Stimulated activated CD4-positive, alpha-beta T cell treated with anti-CD3 and anti-CD28 coated beads, TNF-alpha, amount 100 ng/mL, for 4 hours (primary cell): ENCODE data around the gene ITSN1.

Experiments
- DNase-seq, 3 experiments: peaks; one replicate each; pipeline ENCODE4 v3.0.0-alpha.2; 2020; ENCODE audit warnings: low read depth in 3 of 3

ITSN1 gene

GRCh38 chr21:33811167-33812010, 169.1 kb downstream of the ITSN1 start:
- no peak for DNase-seq

- no peak for DNase-seq
These were observed 171.6 kb downstream of the ITSN1 start for GRCh38 chr21:33813832-33814365.

- DNase-seq: no peak
These were observed 172.9 kb downstream of the ITSN1 start for GRCh38 chr21:33815143-33815707.

- DNase-seq: no peak
These were observed 173.9 kb downstream of the ITSN1 start for GRCh38 chr21:33816174-33816573.

GRCh38 chr21:33817138-33817537, 174.8 kb downstream of the ITSN1 start:
- no peak for DNase-seq

GRCh38 chr21:33817663-33818451, 175.6 kb downstream of the ITSN1 start:
- no peak for DNase-seq

GRCh38 chr21:33820230-33820770, 178.0 kb downstream of the ITSN1 start:
- no peak for DNase-seq

- no peak for DNase-seq
These were observed 178.5 kb downstream of the ITSN1 start for GRCh38 chr21:33820798-33821197.

GRCh38 chr21:33821503-33822322, 179.4 kb downstream of the ITSN1 start:
- DNase-seq: no peak

- DNase-seq: no peak
These were observed 182.0 kb downstream of the ITSN1 start for GRCh38 chr21:33824156-33824941.

- no peak for DNase-seq
These were observed 183.1 kb downstream of the ITSN1 start for GRCh38 chr21:33825419-33825818.

- DNase-seq: no peak
These were observed 183.6 kb downstream of the ITSN1 start for GRCh38 chr21:33825915-33826314.

GRCh38 chr21:33828083-33828482, 185.8 kb downstream of the ITSN1 start:
- DNase-seq: no peak

GRCh38 chr21:33828577-33828976, 186.3 kb downstream of the ITSN1 start:
- no peak for DNase-seq

- DNase-seq: no peak
These were observed 187.5 kb downstream of the ITSN1 start for GRCh38 chr21:33829844-33830243.

GRCh38 chr21:33831962-33832659, 189.8 kb downstream of the ITSN1 start:
- no peak for DNase-seq

- DNase-seq: no peak
These were observed 192.7 kb downstream of the ITSN1 start for GRCh38 chr21:33834801-33835500.

- DNase-seq: no peak
These were observed 193.6 kb downstream of the ITSN1 start for GRCh38 chr21:33835920-33836319.

GRCh38 chr21:33836408-33836807, 194.1 kb downstream of the ITSN1 start:
- no peak for DNase-seq
